IMR-90 (cell line): ENCODE results near the gene ORAI3. TPM values are rescaled to one million over a fixed set of nuclear protein-coding genes. Genes with fewer than 3 reads are reported as not detected.

Experiments used
- ATAC-seq: fragments of 200-7000 bp; cut with Tn5 transposase; 2 replicates; pipeline ENCODE4 v1.9.1; 2020; ENCODE audit warnings: low read depth, mild to moderate bottlenecking, moderate library complexity
- BruUV-seq: library from RNA; stranded (reverse); fragments of 400-500 nt; replicated peaks from 2 replicates; lab custom pipeline; 2021; lab: Mats Ljungman, UMichigan
- CTCF ChIA-PET: fragments of 300-600 bp; formaldehyde crosslinking; extraction: SDS; loops from one replicate; lab custom pipeline; 2021; ENCODE audit warnings: antibody characterized with exemption; lab: Yijun Ruan, JAX
- POLR2A ChIA-PET: fragments of 300-600 bp; sonication (Branson Sonifier 250); formaldehyde crosslinking; loops from one replicate; lab custom pipeline; 2022; ENCODE audit warnings: antibody characterized with exemption; ENCODE audit not compliant: unreplicated experiment; lab: Charles Lee
- DNase-seq: peaks from one replicate; pipeline ENCODE4 v3.0.0; 2013
- H2AFZ ChIP-seq: replicated peaks from 2 replicates; pipeline ENCODE3; 2013; ENCODE audit warnings: low read length, mild to moderate bottlenecking; ENCODE audit not compliant: poor library complexity
- H2AK5ac ChIP-seq: 2 replicates; pipeline ENCODE4 v1.6.1; 2013; ENCODE audit warnings: low read depth, low read length, inconsistent platforms
- H2AK9ac ChIP-seq: replicated peaks from 2 replicates; pipeline ENCODE3; 2013; ENCODE audit warnings: mild to moderate bottlenecking, low read depth, low read length, moderate library complexity; ENCODE audit not compliant: poor library complexity
- H2BK120ac ChIP-seq: 2 replicates; pipeline ENCODE4 v1.6.1; 2013; ENCODE audit warnings: low read depth, low read length, inconsistent platforms
- H2BK15ac ChIP-seq: 3 replicates; pipeline ENCODE4 v1.6.1; 2013; ENCODE audit warnings: low read depth, low read length, inconsistent platforms
- H2BK20ac ChIP-seq: 2 replicates; pipeline ENCODE4 v1.6.1; 2013; ENCODE audit warnings: low read depth, mild to moderate bottlenecking, inconsistent platforms, low read length, moderate library complexity
- H2BK5ac ChIP-seq: 2 replicates; pipeline ENCODE4 v1.6.1; 2013; ENCODE audit warnings: mild to moderate bottlenecking, low read depth, low read length, inconsistent platforms; ENCODE audit not compliant: poor library complexity, severe bottlenecking
- H3K14ac ChIP-seq: replicated peaks from 2 replicates; pipeline ENCODE4 v1.6.1; 2013; ENCODE audit warnings: low read depth, low read length, inconsistent platforms
- H3K18ac ChIP-seq: 2 replicates; pipeline ENCODE4 v1.6.1; 2013; ENCODE audit warnings: low read depth, low read length, control low read depth
- H3K23ac ChIP-seq: 2 replicates; pipeline ENCODE4 v1.6.1; 2013; ENCODE audit warnings: low read depth, low read length, inconsistent platforms
- H3K27ac ChIP-seq: 2 replicates; pipeline ENCODE4 v1.5.1; 2013; ENCODE audit warnings: mild to moderate bottlenecking, control low read depth, low read length; ENCODE audit not compliant: insufficient read depth
- H3K27me3 ChIP-seq: 2 replicates; pipeline ENCODE4 v1.6.1; 2013; ENCODE audit warnings: low read length; ENCODE audit not compliant: control insufficient read depth, insufficient read depth
- H3K36me3 ChIP-seq: 2 replicates; pipeline ENCODE4 v1.6.1; 2013; ENCODE audit warnings: low read length, mixed read lengths; ENCODE audit not compliant: control insufficient read depth, insufficient read depth
- H3K4ac ChIP-seq: 2 replicates; pipeline ENCODE4 v1.6.1; 2013; ENCODE audit warnings: low read depth, low read length, inconsistent platforms
- H3K4me1 ChIP-seq: 2 replicates; pipeline ENCODE4 v1.6.1; 2013; ENCODE audit warnings: low read length, mixed read lengths; ENCODE audit not compliant: control insufficient read depth, insufficient read depth
- H3K4me2 ChIP-seq: 2 replicates; pipeline ENCODE4 v1.6.1; 2013; ENCODE audit warnings: low read depth, mild to moderate bottlenecking, control low read depth, low read length, moderate library complexity
- H3K4me3 ChIP-seq: 2 replicates; pipeline ENCODE4 v1.5.1; 2013; ENCODE audit warnings: low read depth, mild to moderate bottlenecking, control low read depth, low read length, moderate library complexity; ENCODE audit not compliant: insufficient read depth
- H3K56ac ChIP-seq: 2 replicates; pipeline ENCODE4 v1.6.1; 2013; ENCODE audit warnings: low read length, inconsistent platforms; ENCODE audit not compliant: insufficient read depth; ENCODE audit errors: extremely low read depth
- H3K79me1 ChIP-seq, 2 experiments: 2 replicates each; pipeline ENCODE4 v1.6.1; 2013; ENCODE audit warnings: low read length in 2 of 2, inconsistent platforms in 1 of 2, low read depth in 1 of 2
- H3K9ac ChIP-seq: 2 replicates; pipeline ENCODE4 v1.6.1; 2013; ENCODE audit warnings: low read depth, low read length, control low read depth
- H3K9me1 ChIP-seq: 2 replicates; pipeline ENCODE4 v1.6.1; 2013; ENCODE audit warnings: low read length, inconsistent platforms; ENCODE audit not compliant: insufficient read depth
- H3K9me3 ChIP-seq: 2 replicates; pipeline ENCODE4 v1.6.1; 2013; ENCODE audit warnings: low read length; ENCODE audit not compliant: control insufficient read depth, insufficient read depth
- H4K20me1 ChIP-seq: 2 replicates; pipeline ENCODE4 v1.6.1; 2013; ENCODE audit warnings: low read length, inconsistent platforms; ENCODE audit not compliant: insufficient read depth
- H4K5ac ChIP-seq: 2 replicates; pipeline ENCODE4 v1.6.1; 2013; ENCODE audit warnings: mild to moderate bottlenecking, low read depth, low read length, control low read depth
- H4K8ac ChIP-seq, 2 experiments: 2 replicates each; pipeline ENCODE4 v1.6.1; 2013; ENCODE audit warnings: low read depth in 2 of 2, low read length in 2 of 2, control low read depth in 1 of 2, inconsistent platforms in 1 of 2
- H4K91ac ChIP-seq: 2 replicates; pipeline ENCODE4 v1.6.1; 2013; ENCODE audit warnings: low read depth, low read length, inconsistent platforms; ENCODE audit not compliant: insufficient read depth
- CHD1 ChIP-seq: IDR thresholded peaks from 2 replicates; pipeline ENCODE4 v1.6.1; 2012; ENCODE audit warnings: low read depth, low read length, improper control_type of control experiment
- MAFK ChIP-seq: IDR thresholded peaks from 2 replicates; pipeline ENCODE4 v1.6.1; 2012; ENCODE audit warnings: low read depth, low read length, improper control_type of control experiment
- MAZ ChIP-seq: IDR thresholded peaks from 2 replicates; pipeline ENCODE4 v1.6.1; 2012; ENCODE audit warnings: low read depth, mild to moderate bottlenecking, low read length, improper control_type of control experiment, moderate library complexity, borderline replicate concordance
- MXI1 ChIP-seq: IDR thresholded peaks from 2 replicates; pipeline ENCODE4 v1.6.1; 2012; ENCODE audit warnings: low read depth, mild to moderate bottlenecking, low read length, moderate library complexity, borderline replicate concordance
- RAD21 ChIP-seq: IDR thresholded peaks from 2 replicates; pipeline ENCODE4 v1.6.1; 2012; ENCODE audit warnings: low read length, improper control_type of control experiment
- RCOR1 ChIP-seq: IDR thresholded peaks from 2 replicates; pipeline ENCODE4 v1.6.1; 2012; ENCODE audit warnings: mild to moderate bottlenecking, low read length, improper control_type of control experiment; ENCODE audit not compliant: insufficient replicate concordance
- SMC3 ChIP-seq: fragments of 150-350 bp; IDR thresholded peaks from 2 replicates; pipeline ENCODE4 v1.6.1; 2016; ENCODE audit warnings: low read depth, mild to moderate bottlenecking, antibody characterized with exemption, low read length, moderate library complexity
- USF2 ChIP-seq: fragments of 150-350 bp; IDR thresholded peaks from 2 replicates; pipeline ENCODE4 v1.6.1; 2017; ENCODE audit warnings: mild to moderate bottlenecking, antibody characterized with exemption, low read length, low read depth
- WGBS, 2 experiments: methylation state at CpG; one replicate each; pipeline versions ENCODE4 v1.1.5 to v1.1.7; 2013; ENCODE audit warnings: missing lambda C conversion rate in 2 of 2; ENCODE audit not compliant: insufficient read length in 1 of 2; ENCODE audit errors: extremely low coverage in 2 of 2; 5-methylcytosine and 5-hydroxymethylcytosine counted together
- dilution Hi-C: fragments of 300-500 bp; cut with HindIII; formaldehyde crosslinking; loops from one replicate; pipeline ENCODE4 v1.14.3; 2018; ENCODE audit warnings: low sequenced_read_pairs; ENCODE audit not compliant: unreplicated experiment
- in situ Hi-C: fragments of 300-500 bp; cut with MboI; formaldehyde crosslinking; loops from 3 replicates; pipeline ENCODE4 v1.14.3; 2019; ENCODE audit warnings: low sequenced_read_pairs, inconsistent platforms, mixed read lengths
- intact Hi-C: fragments of 100-400 bp; cut with micrococcal nuclease; formaldehyde crosslinking; loops from 2 replicates; pipeline ENCODE4 v1.10.0; 2022
- polyA plus RNA-seq, 3 experiments: library from polyadenylated mRNA; depleted of rRNA; stranded (reverse); fragments of >200 nt; gene quantifications; 2 replicates each; pipeline ENCODE4 v1.2.3, GENCODE V29; 2012; ENCODE audit warnings: low replicate concordance in 1 of 3
- total RNA-seq: library from RNA; depleted of rRNA; stranded (reverse); fragments of >200 nt; gene quantifications from 2 replicates; pipeline ENCODE4 v1.2.3, GENCODE V29; 2012
- TF ChIP-seq, protein P1 (sequence below): conservative IDR thresholded peaks from 2 replicates; pipeline ENCODE4 v1.5.1; 2012; ENCODE audit warnings: mild to moderate bottlenecking, low read depth, low read length, improper control_type of control experiment

The ORAI3 gene
- total and polyA plus RNA-seq, 2 of the 4 experiments (the other 2 are of a cell fraction): 6.8 to 16.9 TPM

DNA sequence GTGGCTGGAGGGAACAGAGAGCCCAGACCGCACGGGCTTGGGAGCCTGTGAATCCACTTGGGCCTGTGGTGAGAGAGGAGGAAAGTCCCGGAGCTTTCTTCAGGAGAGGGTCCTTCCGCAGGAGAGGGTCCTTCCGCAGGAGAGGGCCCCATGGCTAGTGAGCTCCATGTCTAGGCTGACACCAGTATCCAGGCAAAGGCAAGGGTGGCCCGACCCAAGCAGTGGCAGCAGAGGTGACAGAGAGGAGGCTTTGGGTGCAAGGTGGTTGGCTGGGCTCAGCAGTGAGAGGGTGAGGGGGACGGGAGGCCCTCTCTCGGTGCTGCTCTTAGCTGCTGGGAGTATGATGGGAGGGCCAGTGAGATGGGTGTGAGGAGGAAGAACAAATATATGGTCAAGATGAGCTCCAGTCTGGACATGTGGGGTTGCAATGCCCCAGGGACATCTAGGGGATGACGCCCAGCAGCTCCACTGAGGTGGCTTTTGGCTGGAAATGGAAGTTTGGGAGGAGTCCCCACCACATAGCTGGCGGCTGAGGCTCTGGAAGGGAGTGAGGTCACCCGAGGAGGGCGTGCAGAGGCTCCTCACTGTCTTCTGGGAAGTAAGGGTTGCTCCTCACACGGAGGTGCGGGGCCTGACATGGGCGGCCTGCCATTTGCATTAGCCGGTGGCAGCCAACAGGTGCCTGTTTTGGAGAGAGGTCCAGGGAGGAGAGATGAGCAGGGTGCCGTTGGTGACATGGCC lies 33.9 kb downstream of the ORAI3 start (continued):
- no peak for TF ChIP-seq CHD1

- H4K5ac ChIP-seq: no peak overlapping the region
- H2BK5ac ChIP-seq: no peak overlapping the region
- ChIA-PET POLR2A (interaction anchor here (1.6 kb wide), 1 partner anchor 90 kb away, joined by 6 read pairs; the partner anchor contains the start of genes ZNF646 and ZNF668), CTCF (interaction anchor here (0.5 to 1.0 kb wide), 2 partner anchors 469 to 890 kb away, joined by 4 read pairs; partner anchors contain the start of gene ZNF267)
- no peak overlapping the region for H3K18ac ChIP-seq
- no peak overlapping the region for H3K23ac ChIP-seq
- no peak overlapping the region for H2AFZ ChIP-seq
- no peak overlapping the region for H3K4me2 ChIP-seq
- H2AK9ac ChIP-seq: no peak overlapping the region
- H3K27ac ChIP-seq: no peak overlapping the region
- no peak overlapping the region for H2BK15ac ChIP-seq
- dilution Hi-C loops: no loop called here
- no peak overlapping the region for H2BK120ac ChIP-seq
- H3K9me1 ChIP-seq: no peaks in the 10 kb centered on the region; the same call in none of the 2 replicates
- DNase-seq (no peak), ATAC-seq (no peak)
- H4K20me1 ChIP-seq: no peaks in the 10 kb centered on the region
- H3K79me1 ChIP-seq: peaks cover 0 to 16% of the 10 kb centered on the region in 2 experiments; a peak in 2 of 4 replicates
- no peak overlapping the region for H3K4me3 ChIP-seq
- H3K14ac ChIP-seq: no peak overlapping the region
- no peak overlapping the region for H3K56ac ChIP-seq
- no peaks in the 10 kb centered on the region for H3K9me3 ChIP-seq
- H2AK5ac ChIP-seq: no peak overlapping the region
- in situ Hi-C loops: loop anchor here (10.0 to 25.0 kb wide), 3 partner anchors 101 to 881 kb away; partner anchors contain the start of gene PRSS53
- no peak overlapping the region for H4K91ac ChIP-seq
- H3K27me3 ChIP-seq: no peaks in the 10 kb centered on the region
- intact Hi-C loops: no loop called here
- peaks cover 8% of the 10 kb centered on the region for H3K4me1 ChIP-seq
- no peak overlapping the region for H3K4ac ChIP-seq
- H4K8ac ChIP-seq: no peak overlapping the region
- peaks cover 43% of the 10 kb centered on the region for H3K36me3 ChIP-seq
- WGBS, 2 experiments: 90% methylated on average over 21 of the region's 25 CpGs; no CpG with 5 or more reads in 1 of the 2 experiments
- TF ChIP-seq MAZ (no peak), CHD1 (no peak), RAD21 (no peak), MAFK (no peak), USF2 (no peak), MXI1 (no peak), RCOR1 (no peak), SMC3 (no peak)
- TF ChIP-seq, protein P1, sequence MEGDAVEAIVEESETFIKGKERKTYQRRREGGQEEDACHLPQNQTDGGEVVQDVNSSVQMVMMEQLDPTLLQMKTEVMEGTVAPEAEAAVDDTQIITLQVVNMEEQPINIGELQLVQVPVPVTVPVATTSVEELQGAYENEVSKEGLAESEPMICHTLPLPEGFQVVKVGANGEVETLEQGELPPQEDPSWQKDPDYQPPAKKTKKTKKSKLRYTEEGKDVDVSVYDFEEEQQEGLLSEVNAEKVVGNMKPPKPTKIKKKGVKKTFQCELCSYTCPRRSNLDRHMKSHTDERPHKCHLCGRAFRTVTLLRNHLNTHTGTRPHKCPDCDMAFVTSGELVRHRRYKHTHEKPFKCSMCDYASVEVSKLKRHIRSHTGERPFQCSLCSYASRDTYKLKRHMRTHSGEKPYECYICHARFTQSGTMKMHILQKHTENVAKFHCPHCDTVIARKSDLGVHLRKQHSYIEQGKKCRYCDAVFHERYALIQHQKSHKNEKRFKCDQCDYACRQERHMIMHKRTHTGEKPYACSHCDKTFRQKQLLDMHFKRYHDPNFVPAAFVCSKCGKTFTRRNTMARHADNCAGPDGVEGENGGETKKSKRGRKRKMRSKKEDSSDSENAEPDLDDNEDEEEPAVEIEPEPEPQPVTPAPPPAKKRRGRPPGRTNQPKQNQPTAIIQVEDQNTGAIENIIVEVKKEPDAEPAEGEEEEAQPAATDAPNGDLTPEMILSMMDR: no peak
- no peak overlapping the region for H2BK20ac ChIP-seq
- no peak overlapping the region for H3K9ac ChIP-seq
- BruUV-seq: no TSS peak
These were observed 34.5 kb downstream of the ORAI3 start for GRCh38 chr16:30983289-30983889.
